ENCODE data around the gene ZBTB11. TPM values are rescaled to one million over a fixed set of nuclear protein-coding genes. Genes with fewer than 3 reads are reported as not detected.
"Not testable (repeated sequence)": the region's sequence is repeated elsewhere in the genome, so short reads cannot be mapped to it uniquely, and the experiment has no call there.

Gene ZBTB11
- total and polyA plus RNA-seq, 5 donors from 2014 or later: 9.0 to 75.1 (median 12.2) TPM

DNA sequence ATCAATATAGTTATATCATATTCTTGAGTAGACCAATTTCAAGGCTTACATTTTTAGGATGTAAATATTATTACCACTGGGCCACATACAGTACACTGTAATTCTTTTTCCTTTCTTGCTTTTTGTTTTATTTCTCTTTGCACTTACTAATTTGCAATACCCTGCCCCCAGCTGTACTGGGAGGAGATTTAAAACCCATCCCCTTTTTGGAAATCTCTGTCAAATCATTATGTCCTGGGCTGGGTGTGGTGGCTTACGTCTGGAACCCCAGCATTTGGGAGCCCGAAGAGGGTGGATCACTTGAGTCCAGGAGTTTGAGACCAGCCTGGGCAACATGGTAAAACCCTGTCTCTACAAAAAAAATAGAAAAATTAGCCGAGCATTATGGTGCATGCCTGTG, 16.2 kb downstream of the ZBTB11 start:
- Histone ChIP-seq H3K4me1 (ENCODE audit: control insufficient read depth, insufficient read depth, low read length, poor library complexity, severe bottlenecking) (no peaks in the 10 kb centered on the region), H3K9me3 (ENCODE audit: control insufficient read depth in 2 of 2, low read length in 2 of 2) (no peaks in the 10 kb centered on the region), H3K4me3 (ENCODE audit: low read depth, low read length) (no peak overlapping the region), H3K27me3 (ENCODE audit: control insufficient read depth, insufficient read depth, low read length) (no peaks in the 10 kb centered on the region), H3K27ac (ENCODE audit: insufficient read depth, low read length, poor library complexity, severe bottlenecking) (no peak overlapping the region), H3K36me3 (ENCODE audit: control insufficient read depth, insufficient read depth, low read length) (peaks cover 92% of the 10 kb centered on the region)
- ATAC-seq (ENCODE audit: low read depth in 2 of 2) (no peak), DNase-seq (no peak)
- H3K4me3 Mint-ChIP-seq: no peak overlapping the region
- peaks cover 0 to 14% (median 3%) of the 10 kb centered on the region in 4 donors for H3K4me1 Mint-ChIP-seq
- peaks cover 49% of the 10 kb centered on the region for H3K36me3 Mint-ChIP-seq
- no peaks in the 10 kb centered on the region for H3K9me3 Mint-ChIP-seq
- H3K27ac Mint-ChIP-seq: peak overlapping the region in 1 of 3 donors; percentile 16
- no peaks in the 10 kb centered on the region for H3K27me3 Mint-ChIP-seq

DNA sequence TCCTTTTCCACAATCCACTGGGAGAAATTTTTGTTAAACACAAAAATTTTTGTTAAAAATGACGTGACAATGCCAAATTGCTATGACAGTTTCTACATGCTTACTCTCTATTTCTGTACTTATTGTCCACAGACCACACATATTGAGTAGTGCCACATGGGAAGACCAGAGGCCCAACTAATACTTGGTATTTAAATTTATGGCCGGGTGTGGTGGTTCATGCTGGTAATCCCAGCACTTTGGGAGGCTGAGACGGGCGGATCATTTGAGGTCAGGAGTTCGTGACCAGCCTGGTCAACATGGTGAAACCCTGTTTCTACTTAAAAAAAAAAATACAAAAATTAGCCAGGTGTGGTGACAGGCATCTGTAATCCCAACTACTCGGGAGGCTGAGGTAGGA, 20.3 kb downstream of the ZBTB11 start:
- no peak for ATAC-seq (ENCODE audit: low read depth in 2 of 2)
- Histone ChIP-seq H3K36me3 (ENCODE audit: control insufficient read depth, insufficient read depth, low read length) (peaks cover 91% of the 10 kb centered on the region), H3K9me3 (ENCODE audit: control insufficient read depth in 2 of 2, low read length in 2 of 2) (no peaks in the 10 kb centered on the region), H3K27me3 (ENCODE audit: control insufficient read depth, insufficient read depth, low read length) (no peaks in the 10 kb centered on the region), H3K4me3 (ENCODE audit: low read depth, low read length) (no peak overlapping the region), H3K27ac (ENCODE audit: insufficient read depth, low read length, poor library complexity, severe bottlenecking) (no peak overlapping the region), H3K4me1 (ENCODE audit: control insufficient read depth, insufficient read depth, low read length, poor library complexity, severe bottlenecking) (no peaks in the 10 kb centered on the region)
- H3K4me1 Mint-ChIP-seq: peaks cover 0 to 12% (median 4%) of the 10 kb centered on the region in 4 donors
- H3K27ac Mint-ChIP-seq: peak overlapping the region in 1 of 3 donors; percentile 68
- no peak for DNase-seq
- no peaks in the 10 kb centered on the region for H3K9me3 Mint-ChIP-seq
- H3K36me3 Mint-ChIP-seq: peaks cover 58% of the 10 kb centered on the region
- no peaks in the 10 kb centered on the region for H3K27me3 Mint-ChIP-seq
- no peak overlapping the region for H3K4me3 Mint-ChIP-seq

DNA sequence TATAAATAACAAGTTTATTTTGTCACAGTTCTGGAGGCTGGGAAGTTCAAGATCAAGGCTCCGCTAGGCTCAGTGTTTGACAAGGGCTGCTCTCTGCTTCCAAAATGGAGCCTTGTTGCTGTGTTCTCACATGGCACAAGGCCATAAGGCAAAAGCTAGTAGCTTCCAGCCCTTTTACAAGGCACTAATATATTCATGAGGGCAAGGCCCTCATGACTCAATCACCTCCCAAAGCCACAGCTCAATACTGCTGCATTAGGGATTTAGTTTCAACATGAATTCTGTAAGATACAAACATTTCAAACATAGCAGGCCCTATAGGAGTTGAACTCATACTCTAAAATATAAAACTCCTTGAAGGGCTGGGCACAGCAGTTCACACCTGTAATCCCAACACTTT, 30.2 kb downstream of the ZBTB11 start:
- Mint-ChIP-seq H3K36me3 (peaks cover 24% of the 10 kb centered on the region), H3K27me3 (no peaks in the 10 kb centered on the region), H3K4me1 (peaks cover 14 to 29% (median 22%) of the 10 kb centered on the region in 4 donors), H3K27ac (no peak overlapping the region), H3K9me3 (peaks cover 0 to 1% (median 0%) of the 10 kb centered on the region in 7 donors), H3K4me3 (no peak overlapping the region)
- H3K27ac ChIP-seq (ENCODE audit: insufficient read depth, low read length, poor library complexity, severe bottlenecking): no peak overlapping the region
- H3K36me3 ChIP-seq (ENCODE audit: control insufficient read depth, insufficient read depth, low read length): peaks cover 38% of the 10 kb centered on the region
- ATAC-seq (ENCODE audit: low read depth in 2 of 2) (no peak), DNase-seq (no peak)
- peaks cover 14% of the 10 kb centered on the region for H3K4me1 ChIP-seq (ENCODE audit: control insufficient read depth, insufficient read depth, low read length, poor library complexity, severe bottlenecking)
- H3K9me3 ChIP-seq (ENCODE audit: control insufficient read depth in 2 of 2, low read length in 2 of 2): no peaks in the 10 kb centered on the region
- H3K4me3 ChIP-seq (ENCODE audit: low read depth, low read length): no peak overlapping the region
- no peaks in the 10 kb centered on the region for H3K27me3 ChIP-seq (ENCODE audit: control insufficient read depth, insufficient read depth, low read length)

DNA sequence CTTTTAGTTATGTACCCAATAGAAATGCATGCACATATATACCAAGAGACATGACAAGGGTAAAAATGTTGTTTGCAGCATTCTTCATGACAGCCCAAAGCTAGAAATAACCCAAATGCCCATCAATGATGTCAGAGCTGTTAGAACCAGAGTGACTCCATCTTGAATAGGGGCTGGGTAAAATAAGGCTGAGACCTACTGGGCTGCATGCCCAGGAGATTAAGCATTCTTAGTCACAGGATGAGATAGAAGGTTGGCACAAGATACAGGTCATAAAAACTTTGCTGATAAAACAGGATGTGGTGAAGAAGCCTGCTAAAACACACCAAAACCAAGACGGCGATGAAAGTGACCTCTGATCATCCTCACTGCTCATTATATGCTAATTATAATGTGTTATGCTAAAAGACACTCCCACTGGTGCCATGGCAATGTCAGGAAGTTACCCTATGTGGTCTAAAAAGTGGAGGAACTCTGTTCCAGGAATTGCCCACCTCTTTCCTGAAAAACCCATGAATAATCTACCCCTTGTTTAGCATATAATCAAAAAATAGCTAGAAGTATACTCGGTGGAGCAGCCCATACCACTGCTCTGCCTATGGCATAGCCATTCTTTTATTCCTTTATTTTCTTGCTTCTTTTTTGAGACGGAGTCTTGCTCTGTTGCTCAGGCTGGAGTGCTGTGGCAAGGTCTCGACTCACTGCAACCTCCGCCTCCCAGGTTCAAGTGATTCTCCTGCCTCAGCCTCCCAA, 32.9 kb downstream of the ZBTB11 start:
- ATAC-seq (ENCODE audit: low read depth in 2 of 2) (peak; percentile 84), DNase-seq (peak in 2 of 3 donors; percentile 53 to 90)
- Mint-ChIP-seq H3K36me3 (peaks cover 6% of the 10 kb centered on the region), H3K9me3 (peaks cover 0 to 1% (median 0%) of the 10 kb centered on the region in 7 donors), H3K27ac (peak overlapping the region; percentile 35 to 86 (median 65)), H3K27me3 (no peaks in the 10 kb centered on the region), H3K4me1 (peaks cover 14 to 29% (median 22%) of the 10 kb centered on the region in 4 donors), H3K4me3 (peak overlapping the region in 3 of 4 donors; percentile 22 to 27 (median 22))
- peaks cover 17% of the 10 kb centered on the region for H3K36me3 ChIP-seq (ENCODE audit: control insufficient read depth, insufficient read depth, low read length)
- H3K4me1 ChIP-seq (ENCODE audit: control insufficient read depth, insufficient read depth, low read length, poor library complexity, severe bottlenecking): peaks cover 14% of the 10 kb centered on the region
- peak overlapping the region; percentile 29 for H3K27ac ChIP-seq (ENCODE audit: insufficient read depth, low read length, poor library complexity, severe bottlenecking)
- H3K9me3 ChIP-seq (ENCODE audit: control insufficient read depth in 2 of 2, low read length in 2 of 2): no peaks in the 10 kb centered on the region
- H3K27me3 ChIP-seq (ENCODE audit: control insufficient read depth, insufficient read depth, low read length): no peaks in the 10 kb centered on the region
- peak overlapping the region; percentile 53 for H3K4me3 ChIP-seq (ENCODE audit: low read depth, low read length)

DNA sequence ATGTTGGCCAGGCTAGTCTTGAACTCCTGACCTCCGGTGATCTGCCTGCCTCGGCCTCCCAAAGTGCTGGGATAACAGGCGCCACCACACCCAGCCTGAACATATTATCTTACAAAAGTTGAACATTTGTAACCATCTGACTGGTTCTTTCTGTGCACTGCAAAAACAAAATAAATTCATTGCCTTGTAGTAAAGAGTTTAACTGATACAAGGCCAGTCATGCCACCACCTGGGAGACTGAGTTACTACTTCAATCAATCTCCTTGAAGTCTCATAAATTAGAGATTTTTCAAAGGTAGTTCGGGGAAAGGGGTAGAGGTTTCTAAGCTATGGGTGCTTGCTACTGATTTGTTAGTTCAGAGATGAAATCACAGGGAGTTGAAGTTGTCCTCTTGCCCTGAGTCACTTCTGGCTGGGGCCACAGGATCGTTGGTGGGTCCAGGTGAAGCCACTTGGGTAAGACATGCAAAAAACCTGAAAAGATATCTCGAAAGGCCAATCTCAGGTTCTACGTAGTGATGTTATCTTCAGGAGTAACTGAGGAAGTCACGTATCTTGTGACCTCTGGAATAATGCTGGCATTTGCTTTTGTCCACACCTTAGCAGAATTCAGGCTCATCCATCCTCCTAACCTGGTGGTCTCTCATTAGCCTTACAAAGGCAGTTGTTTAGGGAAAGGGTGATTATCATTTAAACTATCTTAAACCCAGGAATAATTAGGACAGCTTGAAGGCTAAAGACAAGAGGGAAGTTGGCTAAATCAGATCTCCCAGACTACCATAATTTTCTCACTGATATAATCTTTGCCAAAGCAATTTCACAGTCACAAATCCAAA, 33.7 kb downstream of the ZBTB11 start:
- H3K4me1 ChIP-seq (ENCODE audit: control insufficient read depth, insufficient read depth, low read length, poor library complexity, severe bottlenecking): peaks cover 14% of the 10 kb centered on the region
- H3K27ac ChIP-seq (ENCODE audit: insufficient read depth, low read length, poor library complexity, severe bottlenecking): peak overlapping the region; percentile 29
- peaks cover 0 to 1% (median 0%) of the 10 kb centered on the region in 7 donors for H3K9me3 Mint-ChIP-seq
- H3K4me1 Mint-ChIP-seq: peaks cover 14 to 27% (median 22%) of the 10 kb centered on the region in 4 donors
- peaks cover 9% of the 10 kb centered on the region for H3K36me3 ChIP-seq (ENCODE audit: control insufficient read depth, insufficient read depth, low read length)
- H3K27me3 ChIP-seq (ENCODE audit: control insufficient read depth, insufficient read depth, low read length): no peaks in the 10 kb centered on the region
- peaks cover 4% of the 10 kb centered on the region for H3K36me3 Mint-ChIP-seq
- ATAC-seq (ENCODE audit: low read depth in 2 of 2) (no peak), DNase-seq (peak in 1 of 3 donors; percentile 27)
- no peak overlapping the region for H3K4me3 ChIP-seq (ENCODE audit: low read depth, low read length)
- H3K9me3 ChIP-seq (ENCODE audit: control insufficient read depth in 2 of 2, low read length in 2 of 2): no peaks in the 10 kb centered on the region
- no peaks in the 10 kb centered on the region for H3K27me3 Mint-ChIP-seq
- H3K27ac Mint-ChIP-seq: peak overlapping the region; percentile 35 to 86 (median 62)
- H3K4me3 Mint-ChIP-seq: no peak overlapping the region

DNA sequence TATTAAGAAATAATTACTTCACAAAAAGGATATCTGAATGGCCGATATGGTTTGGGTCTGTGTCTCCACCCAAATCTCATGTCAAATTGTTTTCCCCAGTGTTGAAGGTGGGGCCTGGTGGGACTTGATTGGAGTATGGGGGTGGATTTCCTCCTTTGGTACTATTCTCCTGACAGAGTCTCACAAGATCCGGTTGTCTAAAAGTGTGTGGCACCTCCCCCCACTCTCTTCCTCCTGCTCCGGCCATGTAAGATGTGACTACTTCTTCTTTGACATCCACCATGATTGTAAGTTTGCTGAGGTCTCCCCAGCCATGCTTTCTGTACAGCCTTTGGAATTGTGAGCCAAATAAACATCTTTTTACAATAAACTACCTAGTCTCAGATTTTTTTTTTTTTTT, 34.5 kb downstream of the ZBTB11 start:
- H3K4me3 Mint-ChIP-seq: no peak overlapping the region
- DNase-seq (no peak), ATAC-seq (ENCODE audit: low read depth in 2 of 2) (no peak)
- H3K36me3 Mint-ChIP-seq: peaks cover 4% of the 10 kb centered on the region
- peaks cover 0 to 1% (median 0%) of the 10 kb centered on the region in 7 donors for H3K9me3 Mint-ChIP-seq
- no peaks in the 10 kb centered on the region for H3K27me3 ChIP-seq (ENCODE audit: control insufficient read depth, insufficient read depth, low read length)
- H3K4me1 ChIP-seq (ENCODE audit: control insufficient read depth, insufficient read depth, low read length, poor library complexity, severe bottlenecking): peaks cover 14% of the 10 kb centered on the region
- peaks cover 14 to 27% (median 22%) of the 10 kb centered on the region in 4 donors for H3K4me1 Mint-ChIP-seq
- peak overlapping the region in 1 of 3 donors; percentile 86 for H3K27ac Mint-ChIP-seq
- H3K9me3 ChIP-seq (ENCODE audit: control insufficient read depth in 2 of 2, low read length in 2 of 2): no peaks in the 10 kb centered on the region
- H3K27me3 Mint-ChIP-seq: no peaks in the 10 kb centered on the region
- no peak overlapping the region for H3K27ac ChIP-seq (ENCODE audit: insufficient read depth, low read length, poor library complexity, severe bottlenecking)
- no peak overlapping the region for H3K4me3 ChIP-seq (ENCODE audit: low read depth, low read length)
- H3K36me3 ChIP-seq (ENCODE audit: control insufficient read depth, insufficient read depth, low read length): peaks cover 4% of the 10 kb centered on the region

DNA sequence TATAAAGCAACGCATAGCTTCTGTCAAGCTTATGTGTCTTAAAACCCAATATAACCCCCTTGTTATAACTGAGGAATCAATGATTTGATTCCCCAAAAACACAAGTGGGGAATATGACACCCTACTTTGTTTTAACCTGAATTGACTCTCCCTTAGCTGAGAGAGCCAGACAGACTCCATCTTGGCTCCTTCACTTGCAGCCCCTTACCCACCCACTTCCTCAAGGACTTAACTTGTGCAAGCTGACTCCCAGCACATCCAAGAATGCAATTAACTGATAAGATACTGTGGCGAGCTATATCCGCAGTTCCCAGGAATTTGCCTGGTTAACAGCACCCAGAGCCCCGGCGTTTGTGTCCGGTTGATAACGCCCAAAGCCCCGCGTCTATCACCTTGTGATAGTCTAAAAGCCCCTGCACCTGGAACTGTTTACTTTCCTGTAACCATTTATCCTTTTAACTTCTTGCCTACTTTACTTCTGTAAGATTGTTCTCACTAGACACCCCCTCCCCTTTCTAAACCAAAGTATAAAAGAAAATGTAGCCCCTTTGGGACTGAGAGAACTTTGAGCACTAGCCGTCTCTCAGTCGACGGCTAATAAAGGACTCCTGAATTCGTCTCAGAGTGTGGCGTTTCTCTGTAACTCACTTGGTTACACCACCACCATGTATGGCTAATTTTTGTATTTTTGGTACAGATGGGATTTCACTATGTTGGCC, 35.4 kb downstream of the ZBTB11 start:
- ATAC-seq (ENCODE audit: low read depth in 2 of 2); H3K4me3 ChIP-seq (ENCODE audit: low read depth, low read length); H3K36me3 ChIP-seq (ENCODE audit: control insufficient read depth, insufficient read depth, low read length); H3K36me3 Mint-ChIP-seq; H3K9me3 ChIP-seq (ENCODE audit: control insufficient read depth in 2 of 2, low read length in 2 of 2); H3K9me3 Mint-ChIP-seq; H3K27ac ChIP-seq (ENCODE audit: insufficient read depth, low read length, poor library complexity, severe bottlenecking); DNase-seq; H3K4me3 Mint-ChIP-seq; H3K27me3 Mint-ChIP-seq; H3K27me3 ChIP-seq (ENCODE audit: control insufficient read depth, insufficient read depth, low read length): not testable (repeated sequence)
- peaks cover 14% of the 10 kb centered on the region for H3K4me1 ChIP-seq (ENCODE audit: control insufficient read depth, insufficient read depth, low read length, poor library complexity, severe bottlenecking)
- Mint-ChIP-seq H3K27ac (peak overlapping the region in 1 of 3 donors; percentile 32), H3K4me1 (peaks cover 14 to 27% (median 22%) of the 10 kb centered on the region in 4 donors)
